HG02970 (cell line): ENCODE data around the gene NCKAP5.
"Not testable (repeated sequence)": the region's sequence is repeated elsewhere in the genome, so short reads cannot be mapped to it uniquely, and the experiment has no call there.

ENCODE experiments used
- ATAC-seq: cut with Tn5 transposase; IDR thresholded peaks from one replicate; pipeline ENCODE4 v1.9.1; 2021; ENCODE audit warnings: mild to moderate bottlenecking, moderate library complexity, moderate number of reproducible peaks; ENCODE audit not compliant: unreplicated experiment, low FRiP score

Gene NCKAP5

GRCh38 chr2:132876745-132877391 is 691.4 kb downstream of the NCKAP5 start:
- ATAC-seq = no peak

GRCh38 chr2:132875193-132875592 is 693.1 kb downstream of the NCKAP5 start:
- ATAC-seq = no peak

GRCh38 chr2:132873738-132874137 is 694.5 kb downstream of the NCKAP5 start:
- no peak for ATAC-seq

- ATAC-seq = no peak
Measured at GRCh38 chr2:132871831-132872230, 696.4 kb downstream of the NCKAP5 start.

GRCh38 chr2:132863961-132864360 is 704.3 kb downstream of the NCKAP5 start:
- no peak for ATAC-seq

GRCh38 chr2:132860220-132860619 is 708.0 kb downstream of the NCKAP5 start:
- no peak for ATAC-seq

GRCh38 chr2:132859590-132859989 is 708.7 kb downstream of the NCKAP5 start:
- ATAC-seq = no peak

GRCh38 chr2:132857319-132857718 is 710.9 kb downstream of the NCKAP5 start:
- no peak for ATAC-seq

GRCh38 chr2:132850688-132851087 is 717.6 kb downstream of the NCKAP5 start:
- no peak for ATAC-seq

GRCh38 chr2:132849118-132849517 is 719.1 kb downstream of the NCKAP5 start:
- no peak for ATAC-seq

GRCh38 chr2:132845339-132845738 is 722.9 kb downstream of the NCKAP5 start:
- no peak for ATAC-seq

GRCh38 chr2:132844585-132844984 is 723.7 kb downstream of the NCKAP5 start:
- ATAC-seq = no peak

GRCh38 chr2:132837769-132838168 is 730.5 kb downstream of the NCKAP5 start:
- no peak for ATAC-seq

- no peak for ATAC-seq
Measured at GRCh38 chr2:132830321-132830827, 737.9 kb downstream of the NCKAP5 start.

GRCh38 chr2:132825601-132826000 is 742.7 kb downstream of the NCKAP5 start:
- ATAC-seq = no peak

- ATAC-seq = no peak
Measured at GRCh38 chr2:132824716-132825115, 743.5 kb downstream of the NCKAP5 start.

- ATAC-seq = no peak
Measured at GRCh38 chr2:132816234-132816633, 752.0 kb downstream of the NCKAP5 start.

- no peak for ATAC-seq
Measured at GRCh38 chr2:132815516-132815915, 752.7 kb downstream of the NCKAP5 start.

- no peak for ATAC-seq
Measured at GRCh38 chr2:132814651-132815050, 753.6 kb downstream of the NCKAP5 start.

GRCh38 chr2:132813422-132813821 is 754.8 kb downstream of the NCKAP5 start:
- ATAC-seq = no peak

- no peak for ATAC-seq
Measured at GRCh38 chr2:132811148-132811915, 756.9 kb downstream of the NCKAP5 start.

GRCh38 chr2:132809962-132810361 is 758.3 kb downstream of the NCKAP5 start:
- ATAC-seq = not testable (repeated sequence)
